NCI-H774 (cell line): ENCODE data around the gene SLC1A1.

Experiments
- DNase-seq: peaks from one replicate; lab custom pipeline; 2025; lab: John Stamatoyannopoulos, UW

The SLC1A1 gene

GRCh38 chr9:4620057-4620765 is 129.9 kb downstream of the SLC1A1 start:
- DNase-seq, result no peak

- no peak for DNase-seq
Measured at GRCh38 chr9:4620881-4621555, 130.8 kb downstream of the SLC1A1 start.

GRCh38 chr9:4622016-4622415 is 131.7 kb downstream of the SLC1A1 start:
- DNase-seq, result no peak

- DNase-seq, result no peak
Measured at GRCh38 chr9:4630836-4631235, 140.6 kb downstream of the SLC1A1 start.
